ENCODE measurements around the gene MYMK.

Gene MYMK

DNA sequence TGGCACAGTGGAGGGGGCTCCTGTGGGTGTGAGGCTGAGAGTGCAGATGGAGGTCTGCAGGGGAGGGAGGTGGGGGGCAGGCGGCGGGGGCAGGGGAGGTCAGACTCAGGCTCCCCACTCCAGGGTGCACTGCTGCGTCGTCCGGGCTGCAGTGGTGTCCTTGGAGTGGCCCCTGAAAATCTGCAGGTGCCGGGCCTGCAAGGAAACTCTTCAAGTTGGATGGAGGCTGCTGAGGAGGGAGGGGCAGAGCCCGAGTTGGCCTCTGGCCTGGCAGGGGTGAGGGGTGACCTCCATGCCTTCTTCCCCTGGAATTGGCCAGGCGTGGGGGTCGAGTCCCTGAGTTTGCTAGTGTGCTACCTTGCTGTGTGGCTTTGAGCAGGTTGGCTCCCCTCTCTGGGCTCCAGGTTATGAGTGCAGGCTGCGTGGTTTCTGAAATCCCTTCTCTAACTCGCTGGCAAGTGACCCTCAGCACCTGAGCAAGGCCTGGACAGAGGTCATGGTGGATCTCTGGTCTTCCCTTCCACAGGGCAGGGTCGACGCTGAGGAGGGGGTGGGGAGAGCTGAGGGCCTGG, 10.6 kb upstream of the MYMK start:
- DNase-seq, result no peak

DNA sequence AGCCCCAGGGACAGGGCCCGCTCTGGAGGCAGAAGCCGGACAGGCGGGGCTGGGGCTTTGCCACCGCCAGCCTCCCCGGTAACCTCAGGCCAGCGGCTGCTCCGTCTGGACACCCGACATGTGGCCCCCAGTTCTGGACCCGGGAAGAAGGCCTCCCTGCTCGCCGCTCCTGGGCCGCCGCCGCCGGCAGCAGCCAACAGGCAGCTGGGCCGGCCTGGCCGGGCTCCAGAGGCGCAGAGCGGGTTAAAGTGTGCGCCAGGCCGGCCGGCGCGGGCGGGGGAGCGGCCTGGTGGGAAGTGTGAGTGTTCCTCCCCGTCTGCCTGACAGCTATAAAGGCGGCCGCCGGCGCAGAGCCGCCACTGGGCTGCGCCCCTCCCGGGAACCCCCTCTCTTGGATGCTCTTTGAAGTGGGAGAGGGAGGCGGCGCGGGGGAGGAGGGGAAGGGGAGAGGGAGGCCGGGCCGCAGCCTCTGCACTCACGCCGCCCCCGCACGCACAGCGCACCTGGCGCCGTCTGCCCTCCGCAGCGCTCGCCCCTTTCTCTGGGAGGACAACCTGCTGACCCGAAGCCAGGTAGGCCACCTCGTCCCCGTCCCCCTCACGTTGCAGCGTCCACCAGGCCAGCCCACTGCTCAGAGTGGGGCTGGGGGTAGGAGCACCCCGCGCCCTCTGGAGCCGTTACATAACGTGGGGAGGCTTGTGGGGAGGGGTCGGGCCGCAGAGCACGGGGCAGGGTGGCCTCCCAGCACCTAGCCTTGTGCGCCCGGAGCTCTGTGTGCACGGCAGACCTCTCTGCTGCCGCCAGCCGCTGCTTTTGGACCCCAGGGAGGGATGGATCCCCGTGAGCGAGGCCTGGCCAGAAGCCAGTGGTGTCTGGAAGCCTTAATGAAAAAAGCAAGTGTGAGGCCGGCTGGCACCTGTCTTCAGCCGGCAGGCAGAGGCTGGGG, 9.9 kb upstream of the MYMK start, which contains the start of gene ADAMTSL2:
TSS of gene ADAMTSL2 (plus strand) at position 359 of the 946 bp plus-strand sequence. CDS start 2,009 bp downstream, outside the sequence.
- DNase-seq, result peak in 44 of 56 donors; percentile 27 to 82 (median 54)

DNA sequence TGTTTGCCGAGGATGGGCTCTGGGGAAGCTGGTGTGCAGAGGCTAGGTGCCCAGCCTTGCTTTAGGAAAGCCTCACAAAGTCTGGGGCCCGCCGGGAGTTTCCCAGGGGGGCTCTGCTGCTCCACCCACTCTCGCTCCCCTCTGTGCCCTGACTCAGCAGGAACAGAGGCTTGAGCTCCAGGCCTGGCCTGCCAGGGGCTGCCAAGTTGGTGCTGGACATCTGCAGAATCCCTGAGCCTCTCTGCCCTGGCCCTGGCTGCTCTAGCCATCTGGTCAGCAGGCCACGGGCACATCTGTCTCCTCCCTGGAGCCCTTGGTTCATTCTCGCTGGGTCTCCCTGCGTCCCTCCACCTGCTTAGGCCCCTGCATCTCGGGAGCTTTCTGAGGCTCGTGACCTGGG, 9.1 kb upstream of the MYMK start:
- peak in 14 of 56 donors; percentile 17 to 60 (median 44) for DNase-seq

DNA sequence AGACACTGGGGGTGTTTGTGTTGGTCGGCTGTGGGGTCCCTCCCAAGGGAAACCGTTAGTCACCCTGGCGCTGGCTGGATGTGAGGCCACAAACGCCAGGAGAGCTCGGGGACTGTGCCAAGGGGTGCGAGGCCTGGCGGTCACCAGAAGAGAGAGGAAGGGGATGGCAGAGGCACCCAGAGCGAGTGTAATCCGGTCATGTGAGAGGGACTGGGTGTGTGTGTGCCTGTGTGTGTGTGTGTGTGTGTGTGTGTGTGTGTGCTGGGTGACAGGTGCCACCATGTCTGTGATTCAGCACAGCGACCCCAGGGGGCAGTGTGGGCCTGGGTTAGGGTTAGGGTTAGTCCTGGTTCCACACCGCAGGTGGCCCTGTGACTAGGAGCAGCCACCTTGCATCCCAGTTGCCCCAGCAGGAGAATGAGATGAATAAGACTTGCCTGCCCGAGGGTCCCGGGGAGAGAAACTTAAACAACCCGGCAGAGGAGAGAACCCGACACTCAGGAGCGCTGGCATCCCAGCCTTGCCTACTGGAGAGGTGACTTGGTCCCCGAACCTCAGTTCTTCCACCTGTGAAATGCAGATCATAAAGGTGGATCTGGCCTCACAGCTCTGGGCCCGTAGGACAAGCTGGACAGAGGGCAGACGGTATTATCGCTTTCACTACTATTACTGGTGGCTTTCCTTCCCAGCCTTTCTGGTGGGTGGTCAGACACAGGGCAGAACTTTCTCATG, 8.3 kb upstream of the MYMK start:
- peak in 41 of 56 donors; percentile 9 to 78 (median 38) for DNase-seq

DNA sequence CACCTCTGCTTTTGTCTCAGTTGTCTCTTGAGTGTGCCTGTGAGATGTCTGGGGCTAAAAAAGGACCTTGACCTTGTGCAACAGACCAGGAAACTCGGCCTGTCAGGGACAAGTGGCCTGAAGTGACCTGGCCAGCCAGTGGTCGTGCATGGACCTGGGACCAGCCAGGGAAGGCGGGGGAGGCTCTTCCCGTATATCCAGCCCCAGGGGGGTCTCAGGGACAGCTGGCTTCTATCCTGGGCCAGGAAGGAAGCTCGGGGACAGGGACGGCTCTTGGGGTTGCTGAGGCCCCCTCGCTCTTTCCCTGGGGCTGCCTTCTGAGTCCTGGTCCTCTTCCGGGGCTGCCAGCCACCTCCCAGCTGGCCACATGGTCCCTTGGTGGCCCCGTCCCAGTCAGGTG, 6.5 kb upstream of the MYMK start:
- DNase-seq, result no peak

DNA sequence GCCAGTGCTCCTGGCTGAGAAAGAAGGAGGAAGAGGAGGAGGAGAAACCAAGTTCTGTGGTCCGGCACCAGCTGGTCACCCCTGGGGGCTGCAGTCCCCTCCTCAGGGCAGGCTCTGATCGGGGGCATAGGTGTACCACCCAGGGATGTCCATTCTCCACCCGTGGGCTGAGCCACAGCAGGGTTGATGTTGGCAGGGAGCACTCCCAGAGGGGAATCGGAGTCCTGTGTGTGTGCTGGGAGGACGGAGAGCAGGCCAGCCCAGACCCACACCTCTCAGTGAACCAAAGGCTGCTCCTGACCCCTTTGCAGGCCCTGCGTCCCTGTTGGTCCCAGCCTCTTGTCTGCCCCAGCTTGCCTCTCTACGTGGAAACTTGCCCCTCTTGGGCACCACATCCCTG, 5.1 kb upstream of the MYMK start:
- no peak for DNase-seq

DNA sequence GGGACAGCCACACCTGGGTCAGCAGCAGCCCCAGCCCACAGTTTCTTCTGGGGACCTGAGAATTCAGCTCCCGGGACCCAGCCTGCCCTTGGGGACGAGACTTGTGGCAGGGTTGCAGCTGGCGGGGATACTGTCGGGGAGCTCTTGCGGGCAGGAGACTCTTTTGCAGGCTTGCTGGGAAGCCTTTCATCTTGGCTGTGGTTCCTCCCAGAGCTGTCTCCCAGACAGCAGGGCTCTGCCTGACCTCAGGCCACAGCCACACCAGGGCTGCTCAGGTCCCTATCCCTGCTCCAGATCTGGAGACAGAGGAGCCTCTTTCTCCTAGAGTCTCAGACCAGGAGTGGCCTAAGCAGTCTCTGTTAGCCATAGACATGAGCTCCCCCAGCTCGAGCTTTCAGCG, 4.7 kb upstream of the MYMK start:
- DNase-seq, result no peak

DNA sequence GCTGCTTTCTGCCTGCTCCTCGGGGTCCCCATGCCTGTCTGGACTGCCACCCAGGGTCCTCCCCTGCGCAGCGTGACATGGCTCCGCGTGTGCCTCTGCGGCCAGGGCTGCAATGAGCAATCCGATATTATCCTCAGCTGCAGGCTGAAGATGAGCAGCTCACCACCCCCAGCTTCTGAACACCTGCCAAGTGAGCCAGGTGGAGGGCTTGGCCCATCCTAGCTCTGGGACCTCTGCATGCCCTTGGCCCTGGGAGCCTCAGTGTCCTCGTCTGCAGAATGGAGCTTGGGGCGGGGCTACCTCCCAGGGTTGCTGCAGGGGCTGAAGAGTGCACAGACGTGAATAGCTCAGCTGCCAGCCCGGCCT, 4.1 kb upstream of the MYMK start:
- no peak for DNase-seq

DNA sequence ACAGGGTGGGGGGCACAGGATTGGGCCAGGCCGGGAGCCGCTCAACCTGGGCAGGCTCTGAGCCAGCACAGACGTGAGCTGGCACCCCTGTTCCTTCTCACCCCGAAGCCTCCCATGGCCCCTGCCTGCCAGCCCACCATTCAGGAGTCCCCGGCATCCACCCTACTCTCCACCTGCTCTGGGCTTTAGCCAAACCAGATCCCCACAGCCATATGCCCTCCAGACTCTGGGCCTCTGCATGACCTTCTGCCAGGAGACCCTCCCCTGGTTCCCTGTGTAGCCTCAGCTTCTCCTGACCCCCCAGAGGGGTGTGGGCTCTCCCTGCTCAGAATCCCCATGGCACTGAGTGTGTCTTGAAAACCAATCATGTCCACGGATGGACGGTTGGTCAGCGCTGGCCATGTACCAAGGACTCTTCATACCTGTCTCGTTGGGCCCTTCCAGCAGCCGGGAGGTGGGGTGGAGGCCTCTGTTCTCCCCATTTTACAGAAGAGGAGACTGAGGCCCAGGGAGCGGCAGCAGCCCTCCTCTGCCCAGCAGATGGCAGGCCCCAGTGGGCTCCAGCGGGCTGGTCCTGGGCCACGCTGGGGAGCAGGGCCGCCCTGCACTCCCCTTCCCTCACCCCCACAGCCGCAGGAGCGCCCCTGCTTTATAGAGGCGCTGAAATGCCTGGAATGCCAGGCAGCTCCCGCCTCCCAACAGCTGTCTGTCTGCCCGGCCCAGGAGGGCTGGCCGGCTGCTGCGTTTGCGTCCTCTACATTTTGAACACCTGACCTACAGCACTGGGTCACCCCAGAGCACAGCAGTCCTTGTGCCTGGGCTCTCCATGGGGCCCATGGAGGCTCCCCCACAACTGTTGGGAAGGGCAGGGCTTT, 3.5 kb upstream of the MYMK start:
- DNase-seq, result no peak

DNA sequence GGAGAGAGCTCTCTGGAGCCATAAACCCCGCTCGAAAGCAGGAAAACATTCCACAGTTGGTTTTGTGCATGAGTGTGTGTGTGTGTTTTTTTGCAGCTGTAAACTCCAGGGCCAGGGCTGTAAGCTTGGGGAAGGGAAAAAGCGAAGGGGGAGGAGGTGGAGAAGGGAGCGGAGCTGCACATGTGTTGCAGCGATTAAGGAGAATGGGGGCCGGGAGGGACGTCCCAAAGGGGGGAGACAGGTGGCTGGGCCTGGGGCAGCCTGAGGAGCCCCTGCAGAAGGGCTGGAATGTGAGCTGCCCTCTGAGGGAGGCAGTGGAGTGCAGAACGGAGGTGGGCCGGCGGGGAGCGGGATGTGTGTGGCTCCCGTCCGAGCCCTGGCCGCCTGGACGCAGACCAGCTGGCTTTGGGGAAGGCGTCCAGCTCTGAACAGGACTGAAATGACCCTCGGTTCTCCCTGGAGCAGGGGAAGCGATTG, 2.7 kb upstream of the MYMK start:
- peak in 28 of 56 donors; percentile 15 to 63 (median 42) for DNase-seq

DNA sequence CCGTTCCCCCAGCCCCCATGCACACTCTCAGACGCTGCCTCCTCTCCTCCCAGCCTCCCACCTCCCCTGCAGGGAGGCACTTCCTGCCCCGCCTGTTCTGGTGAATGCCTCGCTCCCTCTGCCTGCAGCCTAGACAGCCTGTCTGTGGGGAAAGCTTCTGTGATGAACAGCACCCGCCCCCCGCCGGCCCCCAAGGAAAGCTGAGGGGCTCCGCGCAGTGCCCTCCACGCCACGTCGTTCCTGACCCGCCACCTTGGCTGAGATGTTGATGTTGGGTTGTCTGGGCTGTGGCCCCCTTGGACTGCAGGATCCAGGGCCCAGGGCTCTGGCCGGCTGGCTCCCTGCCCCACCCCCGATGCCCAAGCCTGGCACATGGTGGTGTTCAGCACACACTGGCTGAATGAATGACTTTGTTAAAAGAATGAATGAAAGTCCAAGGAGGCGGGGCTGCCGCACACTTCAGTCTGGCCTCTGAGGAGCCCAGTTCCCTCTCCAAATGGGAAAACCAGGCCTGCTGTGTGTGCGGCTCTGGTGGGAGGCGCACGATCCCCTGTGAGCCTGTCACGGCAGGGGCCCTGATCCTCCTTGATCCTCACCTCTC, 2.1 kb upstream of the MYMK start:
- peak in 51 of 56 donors; percentile 36 to 84 (median 71) for DNase-seq

DNA sequence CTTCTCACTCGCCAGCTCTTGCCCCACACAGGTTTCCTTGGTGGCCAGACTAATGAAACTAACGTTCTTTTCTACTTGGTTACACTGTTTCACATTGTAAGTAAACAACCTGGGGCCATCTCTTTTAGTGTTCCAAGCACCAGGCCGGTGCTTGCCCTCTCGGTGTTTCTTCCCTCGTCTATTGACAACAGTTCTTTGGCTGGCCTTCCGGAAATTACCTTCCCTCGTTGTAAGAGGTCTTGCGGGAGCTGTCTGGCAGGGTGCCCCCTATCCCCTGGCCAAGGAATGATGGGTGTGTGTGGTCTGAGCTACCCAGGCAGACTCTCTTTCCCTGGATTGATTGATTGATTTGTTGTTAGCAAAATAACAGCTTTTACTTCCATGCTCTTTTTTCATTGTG, 918 bp upstream of the MYMK start:
- DNase-seq, result no peak

DNA sequence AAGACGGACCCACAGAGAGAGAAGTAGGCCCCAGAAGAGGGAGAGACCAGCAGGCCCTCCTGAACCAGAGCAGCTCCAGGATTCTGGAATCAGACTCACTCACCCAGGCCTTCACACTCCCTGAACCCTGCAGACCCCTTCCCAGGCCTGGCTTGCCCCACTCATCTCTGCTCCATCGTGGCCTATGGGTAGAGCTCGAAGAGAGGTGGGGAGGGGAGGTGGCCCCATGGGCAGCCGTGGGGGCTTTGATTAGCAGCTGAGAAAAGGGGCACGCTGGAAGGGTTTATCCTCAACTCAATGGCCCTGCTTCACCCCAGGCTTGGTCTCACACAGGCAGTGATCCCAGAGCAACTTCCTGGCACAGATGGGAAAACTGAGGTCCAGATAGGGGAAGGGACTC, 613 bp downstream of the MYMK start:
- no peak for DNase-seq

DNA sequence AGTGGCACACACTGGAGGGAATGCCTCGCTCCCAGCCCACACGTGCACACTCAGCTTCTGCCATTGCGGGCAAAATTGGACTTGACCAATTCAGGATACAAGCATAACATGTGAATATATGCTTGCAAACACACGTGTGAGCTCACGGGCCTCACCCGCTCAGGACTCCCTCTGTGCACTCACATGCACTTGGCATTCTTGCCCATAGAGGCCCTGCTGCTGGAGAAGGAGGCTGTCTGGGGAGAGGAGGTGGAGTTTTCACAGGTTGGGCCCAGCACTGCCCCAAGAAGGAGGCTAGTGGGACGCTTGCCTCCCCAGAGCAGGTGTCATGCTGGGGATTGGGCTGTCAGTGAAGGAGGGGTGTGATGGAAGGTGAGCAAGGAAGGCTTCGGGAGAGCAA, 1.7 kb downstream of the MYMK start:
- no peak for DNase-seq

DNA sequence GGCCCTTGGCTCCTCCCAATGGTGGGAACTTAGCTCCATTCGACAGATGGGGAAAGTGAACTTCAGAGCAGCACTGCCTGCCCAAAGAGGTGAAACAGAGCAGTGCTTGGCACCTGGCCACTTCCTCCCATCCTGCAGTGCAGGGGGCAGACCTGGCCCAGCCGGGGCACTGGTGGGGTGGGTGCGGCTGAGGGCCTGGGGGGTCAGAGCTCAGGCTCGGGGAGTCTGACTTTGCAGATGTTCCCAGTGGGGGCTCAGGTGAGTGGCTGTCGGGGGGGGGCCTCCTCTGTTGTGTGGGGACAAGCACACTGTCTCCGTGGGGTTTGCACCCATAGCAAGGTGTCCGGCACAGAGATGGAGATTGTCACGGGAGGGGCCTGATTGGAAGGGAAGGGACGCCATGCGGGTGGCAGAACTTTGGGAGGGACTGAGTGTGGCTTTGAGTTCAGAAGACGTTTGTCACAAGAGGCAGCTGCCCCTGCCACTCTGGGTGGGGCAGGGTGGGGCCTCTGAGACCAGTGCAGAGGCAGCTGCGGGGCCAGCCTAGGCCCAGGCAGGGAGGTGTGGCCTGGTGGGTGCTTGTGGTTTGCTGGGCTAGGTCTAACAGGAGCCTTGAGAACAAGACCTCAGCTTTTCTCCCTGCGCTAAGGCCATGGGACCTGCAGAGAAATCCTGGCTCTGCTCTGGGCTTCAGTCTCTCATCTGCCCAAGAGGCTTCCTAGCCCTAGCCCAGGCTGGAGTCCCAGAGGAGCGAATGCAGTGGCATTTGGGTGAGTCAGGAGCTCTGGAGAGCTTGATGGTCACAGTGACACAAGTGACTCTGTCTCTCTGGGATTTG, 2.5 kb downstream of the MYMK start:
- no peak for DNase-seq

DNA sequence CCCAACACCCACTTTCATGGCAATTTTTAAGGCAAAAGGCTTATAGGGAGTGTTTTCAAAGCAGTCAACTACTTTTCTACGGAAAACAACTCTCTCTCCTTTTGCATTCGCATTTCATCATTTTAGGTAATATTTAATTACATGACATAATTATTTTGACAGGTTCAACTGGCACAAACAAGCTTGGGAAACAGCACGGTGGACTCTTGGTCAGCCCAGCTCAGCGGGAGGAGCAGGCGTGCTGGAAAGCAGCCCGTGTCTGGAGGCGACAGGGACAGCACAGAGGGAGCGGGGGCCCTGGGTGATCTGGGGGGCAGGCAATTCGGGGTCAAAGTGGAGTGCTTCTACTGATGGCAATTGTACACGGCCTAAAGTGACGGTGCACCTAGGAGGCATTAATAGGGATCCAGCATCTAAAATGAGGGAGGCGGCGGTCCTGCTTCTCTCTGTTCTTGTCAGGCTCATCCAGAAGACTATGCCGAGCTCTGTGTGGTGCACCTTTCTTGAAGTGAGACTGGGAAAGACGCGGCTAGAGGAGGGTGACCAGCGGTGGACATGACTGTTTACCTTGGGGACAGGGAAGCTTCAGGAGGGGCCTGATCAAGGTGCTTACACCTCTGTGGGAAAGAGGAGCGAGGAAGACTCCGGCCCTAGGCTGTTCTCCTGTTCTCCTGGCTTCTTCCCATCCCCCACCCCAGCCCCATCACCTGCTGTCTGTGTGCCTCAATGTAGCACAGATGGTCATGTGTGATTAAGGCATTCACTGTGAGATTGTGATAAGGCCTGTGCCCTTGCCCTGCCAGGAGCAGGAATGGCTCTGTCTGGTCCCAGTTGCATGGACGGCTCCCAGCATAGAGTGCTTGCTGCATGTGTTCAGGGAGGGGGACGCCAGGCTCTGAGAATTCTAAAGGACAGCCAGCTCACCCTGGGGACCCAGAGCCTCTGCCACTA, 3.4 kb downstream of the MYMK start:
- peak in 37 of 56 donors; percentile 15 to 74 (median 47) for DNase-seq

DNA sequence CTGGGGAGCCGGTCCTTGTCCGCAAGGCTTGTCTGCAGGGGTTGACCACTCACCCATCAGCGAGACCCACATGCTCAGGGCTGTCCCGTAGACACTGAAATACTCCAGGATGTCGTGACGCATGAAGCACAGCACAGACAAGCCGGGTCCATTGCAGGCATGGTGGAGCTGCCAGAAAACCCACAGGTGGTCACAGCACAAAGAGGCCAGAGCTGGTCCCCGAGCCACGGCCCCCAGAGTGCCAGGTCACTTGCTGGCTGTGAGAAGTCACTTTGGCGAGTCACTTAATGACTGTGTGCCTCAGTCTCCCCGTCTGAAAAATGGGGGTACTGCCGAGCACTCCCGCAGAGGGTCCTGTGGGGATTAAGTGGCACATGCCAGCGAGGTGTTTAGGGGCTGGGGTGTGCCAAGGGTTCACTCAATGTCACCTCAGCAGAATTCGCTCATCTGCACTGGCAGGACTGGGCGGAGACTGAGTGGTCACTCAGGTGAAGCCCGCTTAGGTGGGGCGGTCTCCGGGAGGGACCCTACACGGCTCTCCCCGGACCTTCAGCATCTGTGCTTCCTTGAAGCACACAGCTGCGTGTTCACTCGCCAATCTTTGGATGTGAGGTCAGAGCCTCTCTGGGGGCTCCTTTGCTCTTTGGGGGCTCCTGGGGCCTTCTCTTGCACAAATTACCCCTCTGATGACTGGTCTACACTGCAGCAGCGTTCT, 4.5 kb downstream of the MYMK start:
- DNase-seq, result no peak

DNA sequence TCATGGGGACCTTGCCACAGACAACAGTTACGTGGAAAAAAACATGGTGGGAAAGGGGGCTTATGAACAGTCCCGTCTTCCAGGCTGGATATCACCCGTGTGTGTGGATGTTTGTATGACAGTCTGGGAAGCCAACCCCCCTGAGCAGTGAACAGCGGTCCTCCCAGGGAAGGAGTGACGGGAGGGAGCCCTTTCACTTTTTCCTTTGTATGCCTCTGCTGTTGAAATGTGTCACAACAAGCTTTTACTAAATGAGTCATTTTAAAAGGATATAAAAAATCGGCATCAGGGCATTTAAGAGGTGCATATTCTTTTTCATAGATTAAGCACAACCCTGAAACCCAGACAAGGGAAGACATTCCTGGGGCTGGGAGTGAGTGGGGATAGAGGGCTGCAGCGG, 5.1 kb downstream of the MYMK start:
- DNase-seq, result no peak

All from nucleus accumbens (tissue), 56 donors.